SK-N-SH treated with all-trans-retinoic acid at 6 μM for 48 hours (cell line): ENCODE results near the gene ALPG.

Experiments
- ATAC-seq: fragments of 200-7000 bp; cut with Tn5 transposase; 3 replicates; pipeline ENCODE4 v1.9.1; 2020; ENCODE audit warnings: mild to moderate bottlenecking, moderate library complexity
- ARNTL ChIP-seq: fragments of 450-650 bp; formaldehyde crosslinking; IDR thresholded peaks from 2 replicates; pipeline ENCODE4 v1.5.0; 2020; ENCODE audit warnings: low read depth, mild to moderate bottlenecking, moderate library complexity, borderline replicate concordance
- BACH2 ChIP-seq: fragments of 250-450 bp; sonication (Bioruptor Pico); IDR thresholded peaks from 2 replicates; pipeline ENCODE4 v1.9.0; 2021; ENCODE audit warnings: mild to moderate bottlenecking, borderline replicate concordance
- CREB5 ChIP-seq: fragments of 250-450 bp; sonication (Bioruptor Pico); IDR thresholded peaks from 2 replicates; pipeline ENCODE4 v1.5.1; 2020; ENCODE audit warnings: low read depth, mild to moderate bottlenecking, moderate library complexity
- CSRNP3 ChIP-seq: fragments of 250-450 bp; sonication (Bioruptor Pico); IDR thresholded peaks from 2 replicates; pipeline ENCODE4 v1.5.1; 2021; ENCODE audit warnings: mild to moderate bottlenecking, moderate library complexity
- ESRRG ChIP-seq: fragments of 250-450 bp; sonication (Bioruptor Pico); IDR thresholded peaks from 2 replicates; pipeline ENCODE4 v1.6.1; 2021; ENCODE audit warnings: mild to moderate bottlenecking
- GLIS3 ChIP-seq: fragments of 250-450 bp; sonication (Bioruptor Pico); IDR thresholded peaks from 2 replicates; pipeline ENCODE4 v1.5.0; 2020; ENCODE audit warnings: mild to moderate bottlenecking, moderate library complexity
- ISL1 ChIP-seq: fragments of 250-450 bp; sonication (Bioruptor Pico); IDR thresholded peaks from 2 replicates; pipeline ENCODE4 v2.1.2; 2022; ENCODE audit warnings: mild to moderate bottlenecking, moderate library complexity
- OSR1 ChIP-seq: fragments of 250-450 bp; sonication (Bioruptor Pico); IDR thresholded peaks from 2 replicates; pipeline ENCODE4 v1.8.0; 2022; ENCODE audit warnings: moderate library complexity, mild to moderate bottlenecking, inconsistent platforms
- PATZ1 ChIP-seq: fragments of 250-450 bp; sonication (Bioruptor Pico); IDR thresholded peaks from 2 replicates; pipeline ENCODE4 v1.8.0; 2020; ENCODE audit warnings: mild to moderate bottlenecking, moderate library complexity, borderline replicate concordance
- PPARA ChIP-seq: fragments of 250-450 bp; sonication (Bioruptor Pico); IDR thresholded peaks from 2 replicates; pipeline ENCODE4 v1.5.0; 2020; ENCODE audit warnings: mild to moderate bottlenecking, borderline replicate concordance
- RARB ChIP-seq: fragments of 250-450 bp; sonication (Bioruptor Pico); IDR thresholded peaks from 2 replicates; pipeline ENCODE4 v1.8.0; 2021; ENCODE audit warnings: mild to moderate bottlenecking, moderate library complexity
- SNAI2 ChIP-seq: fragments of 250-450 bp; sonication (Bioruptor Pico); IDR thresholded peaks from 2 replicates; pipeline ENCODE4 v1.5.0; 2020; ENCODE audit warnings: mild to moderate bottlenecking, moderate library complexity
- TCF4 ChIP-seq: fragments of 250-450 bp; sonication (Bioruptor Pico); IDR thresholded peaks from 2 replicates; pipeline ENCODE4 v1.8.0; 2021; ENCODE audit warnings: mild to moderate bottlenecking, moderate library complexity, borderline replicate concordance
- TOX ChIP-seq: fragments of 250-450 bp; sonication (Bioruptor Pico); IDR thresholded peaks from 2 replicates; pipeline ENCODE4 v1.8.0; 2021; ENCODE audit warnings: mild to moderate bottlenecking, moderate library complexity, borderline replicate concordance
- TSHZ2 ChIP-seq: fragments of 250-450 bp; sonication (Bioruptor Pico); IDR thresholded peaks from 2 replicates; pipeline ENCODE4 v1.5.0; 2020; ENCODE audit warnings: mild to moderate bottlenecking, moderate library complexity
- ZC3H10 ChIP-seq: fragments of 250-450 bp; sonication (Bioruptor Pico); IDR thresholded peaks from 2 replicates; pipeline ENCODE4 v1.5.1; 2021; ENCODE audit warnings: mild to moderate bottlenecking, moderate library complexity
- ZFP3 ChIP-seq: fragments of 250-450 bp; sonication (Bioruptor Pico); IDR thresholded peaks from 2 replicates; pipeline ENCODE4 v1.5.0; 2020; ENCODE audit warnings: mild to moderate bottlenecking, moderate library complexity
- ZFP30 ChIP-seq: fragments of 450-650 bp; formaldehyde crosslinking; IDR thresholded peaks from 2 replicates; pipeline ENCODE4 v1.5.0; 2022; ENCODE audit warnings: mild to moderate bottlenecking, moderate library complexity
- ZNF565 ChIP-seq: fragments of 450-650 bp; formaldehyde crosslinking; conservative IDR thresholded peaks from 2 replicates; pipeline ENCODE4 v1.5.0; 2020; ENCODE audit warnings: low read depth, mild to moderate bottlenecking, moderate library complexity
- ZNF70 ChIP-seq: fragments of 450-650 bp; formaldehyde crosslinking; IDR thresholded peaks from 2 replicates; pipeline ENCODE4 v1.5.0; 2020; ENCODE audit warnings: mild to moderate bottlenecking, moderate library complexity
- ZNF8 ChIP-seq: fragments of 450-650 bp; formaldehyde crosslinking; IDR thresholded peaks from 2 replicates; pipeline ENCODE4 v1.5.0; 2020; ENCODE audit warnings: mild to moderate bottlenecking, moderate library complexity

Gene ALPG

GRCh38 chr2:232376260-232376659 lies 30.4 kb upstream of the ALPG start:
- no peak for TF ChIP-seq ZC3H10 (CRISPR knock-in tag)
- TF ChIP-seq ZNF70 (CRISPR knock-in tag) = no peak
- no peak for TF ChIP-seq ESRRG
- no peak for TF ChIP-seq TSHZ2 (CRISPR knock-in tag)
- TF ChIP-seq PATZ1 (CRISPR knock-in tag) = no peak
- no peak for TF ChIP-seq OSR1 (CRISPR knock-in tag)
- no peak for TF ChIP-seq ZFP3 (CRISPR knock-in tag)
- TF ChIP-seq SNAI2 = no peak
- TF ChIP-seq TOX (CRISPR knock-in tag) = no peak
- no peak for TF ChIP-seq ZNF565 (CRISPR knock-in tag)
- TF ChIP-seq TCF4 (CRISPR knock-in tag) = no peak
- no peak for TF ChIP-seq GLIS3 (CRISPR knock-in tag)
- TF ChIP-seq ZNF8 (CRISPR knock-in tag) = no peak
- TF ChIP-seq PPARA (CRISPR knock-in tag) = no peak
- no peak for TF ChIP-seq BACH2 (CRISPR knock-in tag)
- no peak for TF ChIP-seq CSRNP3 (CRISPR knock-in tag)
- no peak for TF ChIP-seq ZFP30 (CRISPR knock-in tag)
- no peak for TF ChIP-seq ARNTL (CRISPR knock-in tag)
- no peak for TF ChIP-seq CREB5 (CRISPR knock-in tag)
- TF ChIP-seq ISL1 (CRISPR knock-in tag) = no peak
- no peak for ATAC-seq

GRCh38 chr2:232376713-232377112 lies 29.9 kb upstream of the ALPG start:
- TF ChIP-seq GLIS3 (CRISPR knock-in tag) (no peak), ZC3H10 (CRISPR knock-in tag) (no peak), ZNF70 (CRISPR knock-in tag) (no peak), RARB (no peak), ZNF565 (CRISPR knock-in tag) (no peak), ZFP30 (CRISPR knock-in tag) (no peak), BACH2 (CRISPR knock-in tag) (no peak), ZFP3 (CRISPR knock-in tag) (no peak), ESRRG (no peak), TOX (CRISPR knock-in tag) (no peak), CSRNP3 (CRISPR knock-in tag) (no peak), TSHZ2 (CRISPR knock-in tag) (no peak), ISL1 (CRISPR knock-in tag) (no peak), PATZ1 (CRISPR knock-in tag) (no peak)
- TF ChIP-seq, all 23 proteins: peak for 0
- ATAC-seq = no peak
